GM19193 (cell line): ENCODE data around the gene CNTNAP4.

Source experiments
- POLR2A ChIP-seq: IDR thresholded peaks from 4 replicates; pipeline ENCODE4 v1.6.1; 2011; ENCODE audit not compliant: insufficient read depth, insufficient read length; ENCODE audit errors: extremely low read depth

Gene CNTNAP4

DNA sequence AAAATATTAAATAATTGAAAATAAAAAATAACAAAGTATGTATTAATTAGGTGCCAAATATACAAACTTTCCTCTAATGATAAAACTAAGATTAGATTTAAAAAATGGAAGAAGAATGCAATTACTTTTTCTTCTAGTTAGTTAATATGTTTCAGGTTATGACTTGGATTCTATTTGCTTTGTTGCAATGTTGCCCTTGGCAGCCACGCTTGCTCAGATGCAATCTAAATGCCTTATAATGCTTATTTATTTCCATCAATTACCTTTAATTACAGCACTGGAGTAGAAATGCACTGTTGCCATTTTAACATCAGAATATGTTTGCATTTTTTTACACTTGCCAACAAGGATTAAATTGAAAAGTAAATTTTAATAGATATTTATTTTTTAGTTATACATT lies 263.9 kb downstream of the CNTNAP4 start:
- no peak for TF ChIP-seq POLR2A

DNA sequence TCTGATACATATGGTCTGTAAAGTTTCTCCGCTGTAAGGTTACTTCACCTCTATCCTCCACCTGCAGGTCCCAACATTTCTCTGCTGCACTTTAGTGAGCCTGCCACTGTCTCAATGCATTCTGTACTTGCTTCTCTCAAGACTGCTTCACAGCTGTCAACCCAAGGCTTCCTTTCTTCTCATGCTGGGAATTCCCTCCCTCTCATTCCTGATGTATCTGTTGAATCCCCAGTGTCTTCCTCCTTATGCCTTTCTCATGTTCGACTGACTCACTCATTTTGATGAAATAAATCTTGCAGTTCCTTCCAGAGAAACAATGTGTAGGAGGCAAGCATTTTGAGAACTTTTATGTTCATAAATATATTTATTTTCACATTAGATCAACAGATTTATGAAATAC lies 288.3 kb downstream of the CNTNAP4 start:
- no peak for TF ChIP-seq POLR2A

DNA sequence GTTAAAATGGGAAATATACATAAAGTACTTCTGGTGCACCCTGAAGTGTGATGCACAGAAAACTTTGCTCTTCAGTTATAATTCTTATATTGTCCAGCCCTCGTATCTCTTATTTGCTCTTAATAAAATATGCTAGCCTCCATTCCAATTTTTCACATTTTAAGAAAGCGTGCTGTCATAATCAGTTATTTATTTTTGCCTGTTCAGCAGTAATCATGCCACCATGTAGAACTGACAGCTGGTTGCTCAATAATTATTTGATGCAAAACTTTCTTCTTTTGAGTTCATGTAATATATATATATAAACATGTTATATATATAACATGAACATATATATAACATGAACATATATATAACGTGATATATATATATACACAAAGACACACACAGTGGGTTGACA lies 294.6 kb downstream of the CNTNAP4 start:
- no peak for TF ChIP-seq POLR2A

DNA sequence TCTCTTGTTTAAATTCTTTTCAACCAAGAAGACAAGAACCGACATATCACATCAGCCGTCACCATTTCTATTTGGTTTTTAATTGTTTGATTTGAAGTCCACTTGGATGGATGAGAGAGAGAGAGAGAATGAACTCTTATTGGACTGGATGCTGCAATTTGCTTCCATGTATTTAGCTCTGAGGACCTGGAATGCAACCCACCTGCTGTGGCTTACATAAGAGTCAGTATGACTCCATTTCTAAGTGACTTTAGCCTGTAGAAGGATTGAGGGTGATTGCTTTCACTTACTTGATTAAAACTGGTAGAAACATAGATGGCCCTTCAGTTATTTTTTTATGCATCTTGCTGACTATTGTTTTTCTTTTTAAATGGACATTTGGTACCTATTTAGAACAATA lies 296.1 kb downstream of the CNTNAP4 start:
- no peak for TF ChIP-seq POLR2A

DNA sequence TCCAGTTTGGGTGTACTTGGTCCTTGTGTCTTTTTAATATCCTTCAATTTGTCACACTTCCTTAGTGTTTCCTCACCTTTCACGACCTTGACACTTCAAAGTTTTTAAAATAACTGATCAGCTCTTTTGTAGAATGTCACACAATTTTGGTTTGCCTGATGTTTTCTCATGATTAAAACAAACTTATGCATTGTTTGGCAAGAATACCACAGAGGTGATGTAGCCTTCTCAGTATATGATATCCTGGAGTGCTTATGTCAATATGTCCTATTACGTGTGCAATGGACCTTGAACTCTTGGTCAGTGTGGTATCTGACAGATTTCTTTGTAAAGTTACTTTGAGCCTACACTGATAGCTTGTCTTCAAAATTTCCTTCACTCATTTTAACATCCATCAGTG lies 297.4 kb downstream of the CNTNAP4 start:
- TF ChIP-seq POLR2A: no peak

DNA sequence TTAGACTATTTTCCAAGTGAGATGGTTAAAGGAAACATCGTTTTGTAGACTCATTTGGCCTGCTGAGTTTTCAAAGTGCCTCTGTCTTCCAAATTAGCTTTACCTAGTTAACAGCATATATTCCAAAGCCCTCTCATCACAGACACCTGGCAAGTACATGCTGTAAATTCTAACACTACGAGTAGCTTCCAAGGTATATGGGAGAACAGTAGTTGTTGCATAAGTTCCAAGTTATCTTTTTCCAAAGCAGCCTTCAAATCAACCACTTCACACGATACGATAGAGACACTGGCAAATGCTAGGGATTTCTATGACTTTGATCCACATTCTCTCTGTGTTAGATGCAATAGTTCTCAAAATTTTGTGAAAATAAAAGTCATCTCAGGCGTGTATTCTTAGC lies 299.3 kb downstream of the CNTNAP4 start:
- TF ChIP-seq POLR2A: no peak

DNA sequence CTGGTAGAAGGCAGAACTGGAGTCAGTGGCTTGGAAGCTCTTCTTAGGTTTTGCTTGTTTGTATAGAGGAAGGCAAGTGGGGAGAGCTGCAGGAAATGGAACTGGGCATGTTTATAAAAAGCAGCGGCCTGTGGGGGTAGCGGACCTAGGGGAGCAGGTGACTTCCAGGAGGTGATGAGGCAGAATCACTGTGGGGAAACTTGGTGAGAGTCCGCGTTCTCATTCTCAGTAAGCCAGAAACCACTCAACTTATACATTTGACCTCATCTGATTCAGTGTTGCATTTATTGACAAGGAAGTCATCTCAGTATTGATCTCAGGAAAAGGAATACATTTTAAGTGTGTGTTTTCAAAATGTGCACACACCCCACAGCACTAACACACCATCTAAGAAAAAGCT lies 299.8 kb downstream of the CNTNAP4 start:
- no peak for TF ChIP-seq POLR2A

DNA sequence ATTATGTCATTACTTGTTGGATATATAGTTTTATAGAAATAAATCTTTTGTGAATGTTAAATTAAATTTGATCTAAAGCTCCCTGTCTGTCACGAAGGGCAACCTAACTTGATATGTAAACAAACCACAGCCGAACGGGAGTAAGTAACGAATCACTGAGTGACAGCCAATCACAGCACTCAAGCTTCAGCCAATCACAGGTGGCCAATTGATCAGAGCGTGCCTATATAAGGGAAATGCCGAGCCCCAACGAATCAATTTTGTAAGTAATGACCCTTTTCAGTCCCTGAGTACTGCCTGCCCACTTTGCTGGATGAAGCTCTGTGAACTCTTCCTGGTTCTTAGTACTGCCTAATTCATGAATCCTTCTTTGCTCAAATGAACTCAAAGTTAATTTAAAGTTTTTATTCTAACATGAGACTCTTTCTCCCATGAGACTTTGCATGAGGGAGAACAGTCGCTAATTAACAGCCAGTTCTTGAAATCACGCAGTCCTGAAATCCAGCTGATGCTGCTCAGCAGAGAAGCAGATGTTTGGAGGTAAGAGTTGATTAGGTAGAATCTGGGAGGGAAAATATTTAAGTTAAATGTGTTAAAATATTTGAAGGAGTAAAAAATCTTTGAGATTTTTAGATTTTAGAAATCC lies 302.2 kb downstream of the CNTNAP4 start:
- TF ChIP-seq POLR2A: no peak

DNA sequence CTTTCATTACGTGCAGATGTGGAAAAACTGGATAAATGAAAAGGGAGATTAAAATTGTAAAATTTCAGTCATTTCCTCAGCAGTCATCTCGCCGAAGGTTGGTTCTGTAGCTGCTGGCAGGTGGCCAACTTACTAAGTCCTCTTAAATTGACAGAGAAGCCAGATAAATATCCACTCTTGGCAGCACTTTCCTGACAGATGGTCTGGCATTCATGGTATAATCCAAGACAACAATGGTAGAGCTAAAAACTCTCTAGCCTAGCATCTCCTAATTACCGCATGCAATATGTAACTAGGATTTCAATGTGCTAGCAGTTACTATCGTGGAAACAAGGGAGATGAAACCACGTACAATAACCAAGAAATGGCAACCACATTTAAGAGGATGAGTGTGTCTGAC lies 306.3 kb downstream of the CNTNAP4 start:
- TF ChIP-seq POLR2A: no peak

DNA sequence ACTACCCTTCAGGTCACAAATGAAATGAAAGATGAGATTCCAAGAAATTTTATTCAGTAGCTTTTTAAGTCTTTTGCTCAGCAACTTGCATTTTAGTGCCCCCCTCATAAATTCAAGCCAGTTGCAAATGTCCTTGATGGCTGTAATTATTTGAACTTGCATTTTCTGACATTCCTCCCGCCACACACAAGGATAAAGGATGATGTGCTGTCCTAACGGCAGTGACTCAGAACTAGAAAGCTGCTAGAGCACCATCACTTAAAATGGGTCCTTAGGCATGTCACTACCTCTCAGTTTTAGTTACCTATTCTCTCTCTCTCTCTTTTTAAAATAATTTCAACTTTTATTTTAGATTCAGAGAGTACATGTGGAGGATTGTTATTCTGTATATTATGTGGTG lies 306.7 kb downstream of the CNTNAP4 start:
- no peak for TF ChIP-seq POLR2A

DNA sequence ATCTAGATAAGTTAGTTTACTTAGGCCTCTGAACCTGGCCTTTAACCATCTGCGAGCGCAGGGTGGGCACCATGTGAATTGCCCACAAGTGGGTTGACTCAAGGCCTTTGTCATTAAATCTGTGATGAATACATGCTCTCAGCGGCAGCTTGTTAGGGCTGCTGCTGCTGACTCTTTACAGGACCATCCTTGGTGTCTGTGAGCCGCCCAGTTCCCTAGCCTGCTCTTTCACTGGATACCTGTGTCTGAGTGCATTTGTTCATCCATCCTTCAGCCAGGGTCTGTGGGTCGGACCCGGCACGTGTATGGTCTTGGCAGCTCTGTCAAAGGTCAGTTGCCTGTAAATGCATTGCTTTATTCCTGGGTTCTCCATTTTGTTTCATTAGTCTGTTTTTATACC lies 321.3 kb downstream of the CNTNAP4 start:
- no peak for TF ChIP-seq POLR2A

DNA sequence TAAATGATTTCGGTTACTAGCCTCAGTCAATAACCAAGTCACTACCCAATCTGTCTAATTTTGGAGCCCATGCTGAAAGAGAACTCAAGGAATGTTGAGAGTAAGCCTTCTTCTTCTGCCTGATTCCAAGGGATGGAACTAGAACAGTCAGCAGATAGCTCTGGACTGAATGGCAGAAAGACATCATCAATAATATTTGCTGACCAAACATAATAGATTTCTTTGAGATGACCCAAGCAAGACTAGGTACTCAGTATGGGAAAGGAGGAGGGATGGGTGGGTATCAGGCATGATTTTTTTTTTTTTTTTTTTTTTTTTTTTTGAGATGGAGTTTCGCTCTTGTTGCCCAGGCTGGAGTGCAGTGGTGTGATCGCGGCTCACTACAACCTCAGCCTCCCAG lies 330.1 kb downstream of the CNTNAP4 start:
- no peak for TF ChIP-seq POLR2A
